SK-N-SH treated with all-trans-retinoic acid at 6 μM for 48 hours (cell line): ENCODE data around the gene PSME3IP1.

Experiments
- ATAC-seq: fragments of 200-7000 bp; cut with Tn5 transposase; 3 replicates; pipeline ENCODE4 v1.9.1; 2020; ENCODE audit warnings: mild to moderate bottlenecking, moderate library complexity
- ARNTL ChIP-seq: fragments of 450-650 bp; formaldehyde crosslinking; IDR thresholded peaks from 2 replicates; pipeline ENCODE4 v1.5.0; 2020; ENCODE audit warnings: low read depth, mild to moderate bottlenecking, moderate library complexity, borderline replicate concordance
- BACH2 ChIP-seq: fragments of 250-450 bp; sonication (Bioruptor Pico); IDR thresholded peaks from 2 replicates; pipeline ENCODE4 v1.9.0; 2021; ENCODE audit warnings: mild to moderate bottlenecking, borderline replicate concordance
- CSDC2 ChIP-seq: fragments of 250-450 bp; sonication (Bioruptor Pico); IDR thresholded peaks from 2 replicates; pipeline ENCODE4 v1.5.0; 2020; ENCODE audit warnings: mild to moderate bottlenecking, moderate library complexity
- ESRRG ChIP-seq: fragments of 250-450 bp; sonication (Bioruptor Pico); IDR thresholded peaks from 2 replicates; pipeline ENCODE4 v1.6.1; 2021; ENCODE audit warnings: mild to moderate bottlenecking
- GLIS3 ChIP-seq: fragments of 250-450 bp; sonication (Bioruptor Pico); IDR thresholded peaks from 2 replicates; pipeline ENCODE4 v1.5.0; 2020; ENCODE audit warnings: mild to moderate bottlenecking, moderate library complexity
- ISL1 ChIP-seq: fragments of 250-450 bp; sonication (Bioruptor Pico); IDR thresholded peaks from 2 replicates; pipeline ENCODE4 v2.1.2; 2022; ENCODE audit warnings: mild to moderate bottlenecking, moderate library complexity
- OSR1 ChIP-seq: fragments of 250-450 bp; sonication (Bioruptor Pico); IDR thresholded peaks from 2 replicates; pipeline ENCODE4 v1.8.0; 2022; ENCODE audit warnings: moderate library complexity, mild to moderate bottlenecking, inconsistent platforms
- RARB ChIP-seq: fragments of 250-450 bp; sonication (Bioruptor Pico); IDR thresholded peaks from 2 replicates; pipeline ENCODE4 v1.8.0; 2021; ENCODE audit warnings: mild to moderate bottlenecking, moderate library complexity
- SNAI2 ChIP-seq: fragments of 250-450 bp; sonication (Bioruptor Pico); IDR thresholded peaks from 2 replicates; pipeline ENCODE4 v1.5.0; 2020; ENCODE audit warnings: mild to moderate bottlenecking, moderate library complexity
- TCF4 ChIP-seq: fragments of 250-450 bp; sonication (Bioruptor Pico); IDR thresholded peaks from 2 replicates; pipeline ENCODE4 v1.8.0; 2021; ENCODE audit warnings: mild to moderate bottlenecking, moderate library complexity, borderline replicate concordance
- ZC3H10 ChIP-seq: fragments of 250-450 bp; sonication (Bioruptor Pico); IDR thresholded peaks from 2 replicates; pipeline ENCODE4 v1.5.1; 2021; ENCODE audit warnings: mild to moderate bottlenecking, moderate library complexity
- ZFP3 ChIP-seq: fragments of 250-450 bp; sonication (Bioruptor Pico); IDR thresholded peaks from 2 replicates; pipeline ENCODE4 v1.5.0; 2020; ENCODE audit warnings: mild to moderate bottlenecking, moderate library complexity
- ZFP30 ChIP-seq: fragments of 450-650 bp; formaldehyde crosslinking; IDR thresholded peaks from 2 replicates; pipeline ENCODE4 v1.5.0; 2022; ENCODE audit warnings: mild to moderate bottlenecking, moderate library complexity
- ZNF565 ChIP-seq: fragments of 450-650 bp; formaldehyde crosslinking; conservative IDR thresholded peaks from 2 replicates; pipeline ENCODE4 v1.5.0; 2020; ENCODE audit warnings: low read depth, mild to moderate bottlenecking, moderate library complexity
- ZNF70 ChIP-seq: fragments of 450-650 bp; formaldehyde crosslinking; IDR thresholded peaks from 2 replicates; pipeline ENCODE4 v1.5.0; 2020; ENCODE audit warnings: mild to moderate bottlenecking, moderate library complexity
- ZNF8 ChIP-seq: fragments of 450-650 bp; formaldehyde crosslinking; IDR thresholded peaks from 2 replicates; pipeline ENCODE4 v1.5.0; 2020; ENCODE audit warnings: mild to moderate bottlenecking, moderate library complexity
- TF ChIP-seq, protein P1 (sequence below): fragments of 250-450 bp; sonication (Bioruptor Pico); IDR thresholded peaks from 2 replicates; pipeline ENCODE4 v1.5.0; 2020; ENCODE audit warnings: mild to moderate bottlenecking, moderate library complexity
- TF ChIP-seq, protein P2 (sequence below): fragments of 250-450 bp; sonication (Bioruptor Pico); IDR thresholded peaks from 2 replicates; pipeline ENCODE4 v1.8.0; 2020; ENCODE audit warnings: mild to moderate bottlenecking, moderate library complexity, borderline replicate concordance
- TF ChIP-seq, protein P3 (sequence below): fragments of 250-450 bp; sonication (Bioruptor Pico); IDR thresholded peaks from 2 replicates; pipeline ENCODE4 v1.5.1; 2020; ENCODE audit warnings: low read depth, mild to moderate bottlenecking, moderate library complexity
- TF ChIP-seq, protein P4 (sequence below): fragments of 250-450 bp; sonication (Bioruptor Pico); IDR thresholded peaks from 2 replicates; pipeline ENCODE4 v1.5.1; 2021; ENCODE audit warnings: mild to moderate bottlenecking, moderate library complexity
- TF ChIP-seq, protein P5 (sequence below): fragments of 250-450 bp; sonication (Bioruptor Pico); IDR thresholded peaks from 2 replicates; pipeline ENCODE4 v1.8.0; 2021; ENCODE audit warnings: low read depth, mild to moderate bottlenecking, moderate library complexity, borderline replicate concordance

The PSME3IP1 gene

DNA sequence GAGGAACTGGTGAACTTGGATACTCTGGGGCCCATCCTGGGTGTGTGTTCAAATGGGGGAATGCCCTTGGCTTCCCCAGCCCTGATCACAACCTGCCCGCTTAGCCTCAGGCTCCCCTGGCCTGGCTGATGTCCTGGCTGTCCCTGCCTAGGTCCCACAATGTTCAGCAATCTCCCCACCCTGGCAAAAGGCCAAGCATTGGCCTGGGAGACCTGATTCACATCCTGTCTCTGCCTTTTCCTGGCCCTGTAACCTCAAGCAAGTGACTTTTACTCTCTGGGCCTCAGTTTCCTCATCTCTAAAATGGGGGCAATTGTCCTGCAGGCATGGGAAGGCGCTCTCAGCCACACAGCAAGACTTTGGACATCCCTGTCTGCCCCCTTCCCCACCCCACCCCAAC, 79.1 kb downstream of the PSME3IP1 start:
- no peak for ATAC-seq
- TF ChIP-seq, protein P1, sequence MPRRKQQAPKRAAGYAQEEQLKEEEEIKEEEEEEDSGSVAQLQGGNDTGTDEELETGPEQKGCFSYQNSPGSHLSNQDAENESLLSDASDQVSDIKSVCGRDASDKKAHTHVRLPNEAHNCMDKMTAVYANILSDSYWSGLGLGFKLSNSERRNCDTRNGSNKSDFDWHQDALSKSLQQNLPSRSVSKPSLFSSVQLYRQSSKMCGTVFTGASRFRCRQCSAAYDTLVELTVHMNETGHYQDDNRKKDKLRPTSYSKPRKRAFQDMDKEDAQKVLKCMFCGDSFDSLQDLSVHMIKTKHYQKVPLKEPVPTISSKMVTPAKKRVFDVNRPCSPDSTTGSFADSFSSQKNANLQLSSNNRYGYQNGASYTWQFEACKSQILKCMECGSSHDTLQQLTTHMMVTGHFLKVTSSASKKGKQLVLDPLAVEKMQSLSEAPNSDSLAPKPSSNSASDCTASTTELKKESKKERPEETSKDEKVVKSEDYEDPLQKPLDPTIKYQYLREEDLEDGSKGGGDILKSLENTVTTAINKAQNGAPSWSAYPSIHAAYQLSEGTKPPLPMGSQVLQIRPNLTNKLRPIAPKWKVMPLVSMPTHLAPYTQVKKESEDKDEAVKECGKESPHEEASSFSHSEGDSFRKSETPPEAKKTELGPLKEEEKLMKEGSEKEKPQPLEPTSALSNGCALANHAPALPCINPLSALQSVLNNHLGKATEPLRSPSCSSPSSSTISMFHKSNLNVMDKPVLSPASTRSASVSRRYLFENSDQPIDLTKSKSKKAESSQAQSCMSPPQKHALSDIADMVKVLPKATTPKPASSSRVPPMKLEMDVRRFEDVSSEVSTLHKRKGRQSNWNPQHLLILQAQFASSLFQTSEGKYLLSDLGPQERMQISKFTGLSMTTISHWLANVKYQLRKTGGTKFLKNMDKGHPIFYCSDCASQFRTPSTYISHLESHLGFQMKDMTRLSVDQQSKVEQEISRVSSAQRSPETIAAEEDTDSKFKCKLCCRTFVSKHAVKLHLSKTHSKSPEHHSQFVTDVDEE, result no peak
- TF ChIP-seq OSR1 (CRISPR knock-in tag), result no peak
- no peak for TF ChIP-seq RARB (CRISPR knock-in tag)
- TF ChIP-seq, protein P2, sequence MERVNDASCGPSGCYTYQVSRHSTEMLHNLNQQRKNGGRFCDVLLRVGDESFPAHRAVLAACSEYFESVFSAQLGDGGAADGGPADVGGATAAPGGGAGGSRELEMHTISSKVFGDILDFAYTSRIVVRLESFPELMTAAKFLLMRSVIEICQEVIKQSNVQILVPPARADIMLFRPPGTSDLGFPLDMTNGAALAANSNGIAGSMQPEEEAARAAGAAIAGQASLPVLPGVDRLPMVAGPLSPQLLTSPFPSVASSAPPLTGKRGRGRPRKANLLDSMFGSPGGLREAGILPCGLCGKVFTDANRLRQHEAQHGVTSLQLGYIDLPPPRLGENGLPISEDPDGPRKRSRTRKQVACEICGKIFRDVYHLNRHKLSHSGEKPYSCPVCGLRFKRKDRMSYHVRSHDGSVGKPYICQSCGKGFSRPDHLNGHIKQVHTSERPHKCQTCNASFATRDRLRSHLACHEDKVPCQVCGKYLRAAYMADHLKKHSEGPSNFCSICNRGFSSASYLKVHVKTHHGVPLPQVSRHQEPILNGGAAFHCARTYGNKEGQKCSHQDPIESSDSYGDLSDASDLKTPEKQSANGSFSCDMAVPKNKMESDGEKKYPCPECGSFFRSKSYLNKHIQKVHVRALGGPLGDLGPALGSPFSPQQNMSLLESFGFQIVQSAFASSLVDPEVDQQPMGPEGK (CRISPR knock-in tag), result no peak
- TF ChIP-seq TCF4 (CRISPR knock-in tag), result no peak
- no peak for TF ChIP-seq CSDC2 (CRISPR knock-in tag)
- no peak for TF ChIP-seq ARNTL (CRISPR knock-in tag)
- no peak for TF ChIP-seq ZC3H10 (CRISPR knock-in tag)
- TF ChIP-seq ISL1 (CRISPR knock-in tag), result no peak
- no peak for TF ChIP-seq ESRRG
- TF ChIP-seq ZNF70, result no peak
- TF ChIP-seq ZFP30 (CRISPR knock-in tag), result no peak
- TF ChIP-seq, protein P3, sequence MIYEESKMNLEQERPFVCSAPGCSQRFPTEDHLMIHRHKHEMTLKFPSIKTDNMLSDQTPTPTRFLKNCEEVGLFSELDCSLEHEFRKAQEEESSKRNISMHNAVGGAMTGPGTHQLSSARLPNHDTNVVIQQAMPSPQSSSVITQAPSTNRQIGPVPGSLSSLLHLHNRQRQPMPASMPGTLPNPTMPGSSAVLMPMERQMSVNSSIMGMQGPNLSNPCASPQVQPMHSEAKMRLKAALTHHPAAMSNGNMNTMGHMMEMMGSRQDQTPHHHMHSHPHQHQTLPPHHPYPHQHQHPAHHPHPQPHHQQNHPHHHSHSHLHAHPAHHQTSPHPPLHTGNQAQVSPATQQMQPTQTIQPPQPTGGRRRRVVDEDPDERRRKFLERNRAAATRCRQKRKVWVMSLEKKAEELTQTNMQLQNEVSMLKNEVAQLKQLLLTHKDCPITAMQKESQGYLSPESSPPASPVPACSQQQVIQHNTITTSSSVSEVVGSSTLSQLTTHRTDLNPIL, result no peak
- no peak for TF ChIP-seq BACH2 (CRISPR knock-in tag)
- TF ChIP-seq, protein P4, sequence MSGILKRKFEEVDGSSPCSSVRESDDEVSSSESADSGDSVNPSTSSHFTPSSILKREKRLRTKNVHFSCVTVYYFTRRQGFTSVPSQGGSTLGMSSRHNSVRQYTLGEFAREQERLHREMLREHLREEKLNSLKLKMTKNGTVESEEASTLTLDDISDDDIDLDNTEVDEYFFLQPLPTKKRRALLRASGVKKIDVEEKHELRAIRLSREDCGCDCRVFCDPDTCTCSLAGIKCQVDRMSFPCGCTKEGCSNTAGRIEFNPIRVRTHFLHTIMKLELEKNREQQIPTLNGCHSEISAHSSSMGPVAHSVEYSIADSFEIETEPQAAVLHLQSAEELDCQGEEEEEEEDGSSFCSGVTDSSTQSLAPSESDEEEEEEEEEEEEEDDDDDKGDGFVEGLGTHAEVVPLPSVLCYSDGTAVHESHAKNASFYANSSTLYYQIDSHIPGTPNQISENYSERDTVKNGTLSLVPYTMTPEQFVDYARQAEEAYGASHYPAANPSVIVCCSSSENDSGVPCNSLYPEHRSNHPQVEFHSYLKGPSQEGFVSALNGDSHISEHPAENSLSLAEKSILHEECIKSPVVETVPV (CRISPR knock-in tag), result no peak
- TF ChIP-seq ZNF8, result no peak
- no peak for TF ChIP-seq GLIS3 (CRISPR knock-in tag)
- TF ChIP-seq ZFP3 (CRISPR knock-in tag), result no peak
- TF ChIP-seq ZNF565, result no peak
- TF ChIP-seq, protein P5, sequence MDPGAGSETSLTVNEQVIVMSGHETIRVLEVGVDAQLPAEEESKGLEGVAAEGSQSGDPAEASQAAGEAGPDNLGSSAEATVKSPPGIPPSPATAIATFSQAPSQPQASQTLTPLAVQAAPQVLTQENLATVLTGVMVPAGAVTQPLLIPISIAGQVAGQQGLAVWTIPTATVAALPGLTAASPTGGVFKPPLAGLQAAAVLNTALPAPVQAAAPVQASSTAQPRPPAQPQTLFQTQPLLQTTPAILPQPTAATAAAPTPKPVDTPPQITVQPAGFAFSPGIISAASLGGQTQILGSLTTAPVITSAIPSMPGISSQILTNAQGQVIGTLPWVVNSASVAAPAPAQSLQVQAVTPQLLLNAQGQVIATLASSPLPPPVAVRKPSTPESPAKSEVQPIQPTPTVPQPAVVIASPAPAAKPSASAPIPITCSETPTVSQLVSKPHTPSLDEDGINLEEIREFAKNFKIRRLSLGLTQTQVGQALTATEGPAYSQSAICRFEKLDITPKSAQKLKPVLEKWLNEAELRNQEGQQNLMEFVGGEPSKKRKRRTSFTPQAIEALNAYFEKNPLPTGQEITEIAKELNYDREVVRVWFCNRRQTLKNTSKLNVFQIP (CRISPR knock-in tag), result no peak

DNA sequence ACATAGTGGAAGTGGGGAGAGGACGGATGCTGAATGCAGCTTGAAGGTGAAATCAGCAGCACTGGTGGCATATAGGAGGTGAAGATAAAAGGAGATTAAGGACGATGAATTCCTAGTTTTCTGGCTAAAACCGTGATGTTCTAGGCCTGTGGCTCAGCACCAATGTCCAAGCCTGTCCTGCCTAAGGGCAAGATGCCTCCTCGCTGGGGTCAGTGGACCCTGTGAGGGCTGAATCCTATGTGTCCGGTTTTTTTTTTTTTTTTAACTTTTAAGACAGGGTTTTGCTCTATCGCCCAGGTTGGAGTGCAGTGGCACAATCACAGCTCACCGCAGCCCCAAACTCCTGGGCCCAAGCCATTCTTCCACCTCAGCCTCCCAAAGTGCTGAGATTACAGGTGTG, 80.7 kb downstream of the PSME3IP1 start:
- no peak for ATAC-seq
- TF ChIP-seq RARB (CRISPR knock-in tag), result no peak
- TF ChIP-seq SNAI2, result no peak
- TF ChIP-seq, protein P1, result no peak
- TF ChIP-seq TCF4 (CRISPR knock-in tag), result no peak
